Loucy (cell line): ENCODE measurements around the gene MRAS.

Experiments
- H2AFZ ChIP-seq: fragments of 200-600 bp; sonication (generic); 2 replicates; pipeline ENCODE4 v1.6.0; 2016; ENCODE audit warnings: antibody characterized with exemption, mild to moderate bottlenecking, low read length, moderate library complexity
- H3F3A ChIP-seq: fragments of 200-600 bp; 2 replicates; pipeline ENCODE4 v1.6.0; 2016; ENCODE audit warnings: antibody characterized with exemption, low read depth, mild to moderate bottlenecking
- H3K27me3 ChIP-seq: fragments of 200-600 bp; sonication (generic); 2 replicates; pipeline ENCODE4 v1.6.1; 2014; ENCODE audit warnings: low read length, mild to moderate bottlenecking; ENCODE audit not compliant: insufficient read depth, poor library complexity, severe bottlenecking
- H3K36me3 ChIP-seq: fragments of 200-600 bp; sonication (generic); 2 replicates; pipeline ENCODE4 v1.6.1; 2016; ENCODE audit warnings: low read length; ENCODE audit not compliant: insufficient read depth
- H3K4me1 ChIP-seq: fragments of 200-600 bp; sonication (generic); 2 replicates; pipeline ENCODE4 v1.5.1; 2014; ENCODE audit warnings: low read length, mild to moderate bottlenecking; ENCODE audit not compliant: insufficient read depth, poor library complexity, severe bottlenecking
- H3K4me2 ChIP-seq: fragments of 200-600 bp; sonication (generic); 2 replicates; pipeline ENCODE4 v1.6.0; 2014; ENCODE audit warnings: antibody characterized with exemption, low read length, low read depth, mild to moderate bottlenecking; ENCODE audit not compliant: poor library complexity, severe bottlenecking
- H3K4me3 ChIP-seq: fragments of 200-600 bp; sonication (generic); 2 replicates; pipeline ENCODE4 v1.5.1; 2014; ENCODE audit warnings: low read length, mild to moderate bottlenecking, mixed read lengths; ENCODE audit not compliant: poor library complexity, severe bottlenecking
- H3K79me2 ChIP-seq: fragments of 200-600 bp; sonication (generic); 2 replicates; pipeline ENCODE4 v1.6.1; 2014; ENCODE audit warnings: low read length; ENCODE audit not compliant: insufficient read depth
- H3K9ac ChIP-seq: fragments of 200-600 bp; sonication (generic); 2 replicates; pipeline ENCODE4 v1.6.0; 2014; ENCODE audit warnings: mild to moderate bottlenecking, low read depth, low read length, moderate library complexity; ENCODE audit not compliant: poor library complexity, severe bottlenecking
- H3K9me2 ChIP-seq: fragments of 200-600 bp; sonication (generic); replicated peaks from 2 replicates; pipeline ENCODE4 v1.6.1; 2016; ENCODE audit warnings: low read depth, low read length, mixed read lengths
- H3K9me3 ChIP-seq: fragments of 200-600 bp; sonication (generic); 2 replicates; pipeline ENCODE4 v1.6.1; 2014; ENCODE audit warnings: mild to moderate bottlenecking, antibody characterized with exemption, low read length, low read depth; ENCODE audit not compliant: insufficient read depth
- H4K20me1 ChIP-seq: fragments of 200-600 bp; sonication (generic); 2 replicates; pipeline ENCODE4 v1.6.0; 2014; ENCODE audit warnings: antibody characterized with exemption, low read length, mild to moderate bottlenecking; ENCODE audit not compliant: insufficient read depth, poor library complexity, severe bottlenecking
- EZH2phosphoT487 ChIP-seq: fragments of 200-600 bp; IDR thresholded peaks from 2 replicates; pipeline ENCODE4 v1.6.1; 2018; ENCODE audit warnings: antibody characterized with exemption, mild to moderate bottlenecking, moderate library complexity, borderline replicate concordance
- TF ChIP-seq, protein P1 (sequence below): fragments of 200-600 bp; sonication (generic); conservative IDR thresholded peaks from 2 replicates; pipeline ENCODE4 v1.5.1; 2014; ENCODE audit warnings: mild to moderate bottlenecking, antibody characterized with exemption, low read length

The MRAS gene

DNA sequence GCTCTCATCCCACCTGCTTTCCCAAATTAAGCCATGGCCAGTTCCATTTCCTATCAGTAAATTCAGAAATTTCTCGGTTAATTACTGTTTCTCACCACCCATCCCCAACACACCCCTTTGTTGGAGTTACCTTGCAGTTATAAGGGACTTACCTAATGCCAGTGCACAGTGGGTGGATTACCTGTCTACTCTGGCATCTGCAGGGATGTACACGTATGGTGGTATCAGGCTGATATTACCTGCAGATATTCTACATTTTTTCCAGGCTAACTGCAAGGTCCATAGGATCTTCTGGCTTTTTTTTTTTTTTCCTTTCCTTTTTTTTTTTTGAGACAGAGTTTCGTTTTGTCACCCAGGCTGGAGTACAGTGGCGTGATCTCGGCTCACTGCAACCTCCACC, 7.9 kb upstream of the MRAS start:
- Histone ChIP-seq H2AFZ (no peak overlapping the region), H3K36me3 (no peaks in the 10 kb centered on the region), H3K4me3 (no peak overlapping the region), H3K4me2 (no peak overlapping the region), H3K27me3 (no peaks in the 10 kb centered on the region), H3K4me1 (no peaks in the 10 kb centered on the region), H4K20me1 (no peaks in the 10 kb centered on the region), H3K9me3 (no peaks in the 10 kb centered on the region), H3K79me2 (no peaks in the 10 kb centered on the region), H3K9ac (no peak overlapping the region), H3F3A (no peaks in the 10 kb centered on the region), H3K9me2 (no peaks in the 10 kb centered on the region)
- TF ChIP-seq, protein P1, sequence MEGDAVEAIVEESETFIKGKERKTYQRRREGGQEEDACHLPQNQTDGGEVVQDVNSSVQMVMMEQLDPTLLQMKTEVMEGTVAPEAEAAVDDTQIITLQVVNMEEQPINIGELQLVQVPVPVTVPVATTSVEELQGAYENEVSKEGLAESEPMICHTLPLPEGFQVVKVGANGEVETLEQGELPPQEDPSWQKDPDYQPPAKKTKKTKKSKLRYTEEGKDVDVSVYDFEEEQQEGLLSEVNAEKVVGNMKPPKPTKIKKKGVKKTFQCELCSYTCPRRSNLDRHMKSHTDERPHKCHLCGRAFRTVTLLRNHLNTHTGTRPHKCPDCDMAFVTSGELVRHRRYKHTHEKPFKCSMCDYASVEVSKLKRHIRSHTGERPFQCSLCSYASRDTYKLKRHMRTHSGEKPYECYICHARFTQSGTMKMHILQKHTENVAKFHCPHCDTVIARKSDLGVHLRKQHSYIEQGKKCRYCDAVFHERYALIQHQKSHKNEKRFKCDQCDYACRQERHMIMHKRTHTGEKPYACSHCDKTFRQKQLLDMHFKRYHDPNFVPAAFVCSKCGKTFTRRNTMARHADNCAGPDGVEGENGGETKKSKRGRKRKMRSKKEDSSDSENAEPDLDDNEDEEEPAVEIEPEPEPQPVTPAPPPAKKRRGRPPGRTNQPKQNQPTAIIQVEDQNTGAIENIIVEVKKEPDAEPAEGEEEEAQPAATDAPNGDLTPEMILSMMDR = no peak
- no peak for TF ChIP-seq EZH2phosphoT487

DNA sequence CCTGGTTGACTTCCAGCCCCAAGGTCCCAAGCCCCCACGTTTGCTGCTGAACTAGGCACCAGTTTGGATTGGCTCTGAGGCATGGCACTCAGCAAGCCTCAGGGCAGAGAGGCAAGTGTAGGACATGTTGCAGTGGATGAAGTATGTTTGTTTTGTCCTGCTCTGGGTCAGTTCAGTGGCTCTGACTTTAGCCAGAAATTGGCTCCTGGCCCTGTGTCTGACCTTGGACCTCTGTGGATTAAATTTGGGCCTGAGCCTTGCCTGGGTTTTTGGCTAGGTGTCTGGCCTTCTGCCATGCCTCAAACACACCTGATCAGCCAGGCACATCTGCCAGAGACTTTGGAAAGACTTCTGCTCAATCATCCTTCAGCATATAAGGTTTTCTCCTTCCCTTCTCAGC, 3.6 kb upstream of the MRAS start:
- no peaks in the 10 kb centered on the region for H3K9me2 ChIP-seq
- no peak overlapping the region for H3K4me2 ChIP-seq
- no peak for TF ChIP-seq EZH2phosphoT487
- TF ChIP-seq, protein P1 = no peak
- no peak overlapping the region for H2AFZ ChIP-seq
- H3F3A ChIP-seq = no peaks in the 10 kb centered on the region
- H3K36me3 ChIP-seq = no peaks in the 10 kb centered on the region
- H3K4me3 ChIP-seq = no peak overlapping the region
- H3K79me2 ChIP-seq = no peaks in the 10 kb centered on the region
- no peaks in the 10 kb centered on the region for H4K20me1 ChIP-seq
- no peak overlapping the region for H3K9ac ChIP-seq
- no peaks in the 10 kb centered on the region for H3K27me3 ChIP-seq
- H3K4me1 ChIP-seq = no peaks in the 10 kb centered on the region
- no peaks in the 10 kb centered on the region for H3K9me3 ChIP-seq

DNA sequence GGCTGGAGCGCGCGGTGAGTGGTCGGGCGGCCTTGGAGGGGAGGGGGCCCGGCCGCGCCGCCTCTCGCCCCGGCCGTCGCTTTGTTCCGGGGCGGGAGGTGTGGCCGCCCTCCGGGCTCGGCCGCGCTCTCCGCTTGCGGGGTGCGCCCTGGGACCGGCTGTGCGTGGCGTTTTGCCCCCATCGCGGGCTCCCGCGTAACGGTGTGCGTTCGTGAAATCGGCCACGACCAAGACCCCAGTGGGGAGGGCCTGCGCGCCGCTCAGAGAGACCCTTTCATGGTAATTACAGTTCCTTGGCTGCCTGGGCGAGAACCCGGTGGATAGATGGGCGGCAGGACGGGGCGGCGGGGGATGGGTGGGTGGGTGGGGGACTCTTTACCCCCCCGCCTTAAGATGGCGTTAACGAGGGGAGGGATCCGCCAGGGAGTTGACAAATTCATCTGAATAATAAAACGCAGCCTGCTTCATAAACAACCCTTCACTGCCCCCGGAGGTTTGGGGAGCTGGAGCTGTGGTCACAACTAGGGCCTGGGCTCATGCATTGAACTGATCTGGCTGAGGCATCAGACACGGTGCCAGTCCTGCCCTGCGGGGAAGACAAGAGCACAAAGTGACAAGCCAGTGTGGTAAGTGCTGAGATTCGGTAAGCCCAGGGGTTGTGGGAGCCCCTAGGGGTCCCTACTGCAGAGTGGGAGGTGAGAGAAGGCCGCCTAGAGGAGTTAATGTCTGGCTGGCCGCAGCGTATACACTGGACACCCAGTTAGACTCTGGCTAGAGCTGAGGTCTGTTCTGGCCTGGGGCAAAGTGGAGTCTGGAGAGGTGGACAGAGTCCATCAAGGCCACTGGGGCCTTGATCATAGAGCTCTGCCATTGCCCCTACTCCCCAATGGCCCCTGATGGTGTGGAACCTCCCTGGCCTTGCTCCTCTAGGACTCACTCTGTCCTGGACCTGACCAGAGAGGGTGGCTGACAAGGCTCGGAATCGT, 668 bp downstream of the MRAS start:
- Histone ChIP-seq H3K4me3 (no peak overlapping the region), H3K79me2 (no peaks in the 10 kb centered on the region), H3K9me3 (no peaks in the 10 kb centered on the region), H4K20me1 (no peaks in the 10 kb centered on the region), H3K27me3 (no peaks in the 10 kb centered on the region), H3K4me2 (no peak overlapping the region), H3K36me3 (no peaks in the 10 kb centered on the region), H3K4me1 (no peaks in the 10 kb centered on the region), H2AFZ (no peak overlapping the region), H3F3A (no peaks in the 10 kb centered on the region), H3K9me2 (no peaks in the 10 kb centered on the region), H3K9ac (no peak overlapping the region)
- no peak for TF ChIP-seq EZH2phosphoT487
- TF ChIP-seq, protein P1 = no peak
